Adipose tissue (tissue), 3 donors: ENCODE data around the gene FOXL3. TPM values are rescaled to one million over a fixed set of nuclear protein-coding genes. Genes with fewer than 3 reads are reported as not detected.
"Not testable (repeated sequence)": the region's sequence is repeated elsewhere in the genome, so short reads cannot be mapped to it uniquely, and the experiment has no call there.

Experiments used
- H3K27ac ChIP-seq: one replicate; pipeline ENCODE4 v1.5.1; 2013; ENCODE audit warnings: low read depth, low read length
- WGBS, 3 donors: extraction: QIAGEN DNeasy Blood & Tissue Kit; methylation state at CpG; one replicate each; pipeline ENCODE4 v1.1.7; 2013; 5-methylcytosine and 5-hydroxymethylcytosine counted together
- polyA plus RNA-seq, 3 donors: library from polyadenylated mRNA; stranded (reverse); fragments of 200-250 nt; gene quantifications; one replicate each; pipeline ENCODE4 v1.2.3, GENCODE V29; 2013
- donor health status: healthy with polysubstance abuse.
- donor health status: Bipolar disorder and iron deficiency.
- donor health status: healthy.

FOXL3 gene
- polyA plus RNA-seq, result not detected

- no peak within 1 kb of the TSS for H3K27ac ChIP-seq
- 2 to 5% (median 5%) methylated on average over 55 to 78 of the region's 79 CpGs for WGBS, 3 donors
Measured at GRCh38 chr7:289756-290553, at the start of gene FOXL3. TSS of gene FOXL3 (plus strand) at chr7:290170. CDS start at chr7:290170, 0 bp downstream.

DNA sequence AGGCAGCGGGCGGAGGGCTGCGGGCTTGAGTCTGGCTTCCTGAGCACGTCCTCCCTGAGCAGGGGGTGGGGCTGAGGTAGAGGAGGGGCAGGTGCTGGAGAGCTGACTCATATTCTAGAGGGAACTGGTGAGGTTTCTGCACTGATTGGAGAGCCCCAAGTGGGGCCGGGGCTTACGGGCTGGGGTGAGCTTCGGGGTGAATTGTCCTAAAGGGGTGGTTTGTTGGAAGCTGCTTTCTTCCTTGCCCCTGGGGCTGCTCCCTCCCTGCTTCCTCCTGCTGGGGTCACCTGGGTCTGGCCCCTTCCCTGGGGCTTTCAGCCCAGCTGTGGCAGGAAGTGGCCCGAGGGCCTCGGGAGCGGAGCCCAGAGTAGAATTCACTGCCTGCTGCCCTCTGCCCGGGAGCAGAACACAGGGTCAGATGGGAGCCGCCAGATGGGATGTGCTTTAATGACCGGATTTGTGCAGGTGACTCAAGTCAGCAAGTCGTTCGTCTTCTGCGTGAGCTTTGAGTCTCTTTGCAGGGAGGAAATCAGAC, 49.0 kb upstream of the FOXL3 start:
- no peak overlapping the region for H3K27ac ChIP-seq
- 38 to 63% (median 40%) methylated on average over 16 of the region's 16 CpGs for WGBS, 3 donors

GRCh38 chr7:241513-241912, 48.5 kb upstream of the FOXL3 start:
- 88 to 94% (median 92%) methylated on average over 13 of the region's 13 CpGs for WGBS, 3 donors
- H3K27ac ChIP-seq, result no peak overlapping the region

GRCh38 chr7:242826-243579, 47.0 kb upstream of the FOXL3 start:
- 91 to 96% (median 94%) methylated on average over 5 to 9 of the region's 21 CpGs for whole genome bisulfite sequencing, 3 donors
- not testable (repeated sequence) for H3K27ac ChIP-seq

GRCh38 chr7:243580-243978, 46.4 kb upstream of the FOXL3 start:
- 92 to 95% (median 93%) methylated on average over 5 of the region's 10 CpGs for WGBS, 3 donors
- not testable (repeated sequence) for H3K27ac ChIP-seq

- WGBS, 3 donors, result 80 to 91% (median 86%) methylated on average over 22 of the region's 22 CpGs
- H3K27ac ChIP-seq, result no peak overlapping the region
Measured at GRCh38 chr7:244974-245373, 45.0 kb upstream of the FOXL3 start.

DNA sequence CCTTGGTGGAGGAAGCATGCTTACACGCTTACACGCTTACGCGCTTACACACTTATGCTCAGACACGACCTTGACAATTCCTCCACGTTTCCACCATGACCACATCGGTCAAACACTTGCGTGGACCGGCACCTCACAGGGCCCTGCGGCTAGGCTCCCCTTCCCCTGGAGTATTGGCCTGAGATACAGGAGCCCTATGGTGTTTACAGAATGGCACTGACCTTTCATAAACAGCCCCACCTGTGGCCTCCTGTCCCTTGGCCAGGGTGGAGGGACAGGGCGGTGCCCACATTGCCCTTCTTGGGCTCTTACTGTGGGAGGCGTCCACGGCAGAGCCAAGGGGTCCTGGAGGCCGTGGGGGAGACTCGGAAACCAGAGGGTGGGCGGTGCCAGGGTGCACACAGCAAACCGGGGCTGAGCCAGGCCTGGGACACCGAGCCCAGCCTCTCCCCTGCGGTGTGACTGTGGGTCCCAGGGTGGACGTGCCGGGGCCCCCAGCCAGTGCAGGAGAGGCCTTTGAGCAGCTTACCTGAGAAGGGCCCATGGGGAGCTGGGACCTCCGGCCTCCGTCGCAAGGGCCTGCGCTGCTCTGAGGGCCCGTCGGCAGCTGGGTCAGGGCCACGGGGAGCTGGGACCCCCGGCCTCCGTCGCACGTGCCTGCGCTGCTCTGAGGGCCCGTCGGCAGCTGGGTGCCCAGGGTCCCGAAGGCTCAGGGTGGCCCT, 44.2 kb upstream of the FOXL3 start:
- 92 to 93% (median 93%) methylated on average over 36 of the region's 36 CpGs for whole genome bisulfite sequencing, 3 donors
- no peak overlapping the region for H3K27ac ChIP-seq

GRCh38 chr7:246451-246850, 43.5 kb upstream of the FOXL3 start:
- H3K27ac ChIP-seq, result no peak overlapping the region
- WGBS, 3 donors, result 87 to 93% (median 93%) methylated on average over 22 of the region's 22 CpGs

DNA sequence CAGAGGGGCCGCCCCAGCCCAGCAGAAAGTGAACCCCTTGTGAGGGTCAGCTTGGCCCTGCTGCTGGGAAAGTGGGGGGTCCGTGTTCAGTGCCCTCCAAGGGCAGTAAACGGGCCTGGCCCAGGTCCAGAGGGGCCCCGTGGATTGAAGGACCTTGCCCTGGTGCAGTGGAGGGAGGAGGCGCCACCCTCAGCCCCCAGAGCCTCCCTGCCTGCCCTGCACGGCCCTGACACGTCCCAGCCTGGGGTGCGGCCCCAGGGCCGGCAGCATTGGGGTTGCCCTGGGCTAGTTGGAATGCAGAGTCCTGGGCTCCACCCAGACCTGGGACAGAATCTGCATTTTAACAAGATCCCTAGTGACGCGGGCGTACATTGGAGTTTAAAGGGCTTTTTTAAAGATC, 42.8 kb upstream of the FOXL3 start:
- WGBS, 3 donors, result 86 to 88% (median 86%) methylated on average over 12 of the region's 12 CpGs
- no peak overlapping the region for H3K27ac ChIP-seq

GRCh38 chr7:247636-248035, 42.3 kb upstream of the FOXL3 start:
- H3K27ac ChIP-seq, result no peak overlapping the region
- 85 to 88% (median 87%) methylated on average over 16 of the region's 16 CpGs for WGBS, 3 donors

- WGBS, 3 donors, result 84 to 91% (median 90%) methylated on average over 20 of the region's 20 CpGs
- no peak overlapping the region for H3K27ac ChIP-seq
Measured at GRCh38 chr7:248732-249435, 41.1 kb upstream of the FOXL3 start.

GRCh38 chr7:249989-250388, 40.0 kb upstream of the FOXL3 start:
- no peak overlapping the region for H3K27ac ChIP-seq
- 87 to 96% (median 88%) methylated on average over 12 of the region's 12 CpGs for WGBS, 3 donors

DNA sequence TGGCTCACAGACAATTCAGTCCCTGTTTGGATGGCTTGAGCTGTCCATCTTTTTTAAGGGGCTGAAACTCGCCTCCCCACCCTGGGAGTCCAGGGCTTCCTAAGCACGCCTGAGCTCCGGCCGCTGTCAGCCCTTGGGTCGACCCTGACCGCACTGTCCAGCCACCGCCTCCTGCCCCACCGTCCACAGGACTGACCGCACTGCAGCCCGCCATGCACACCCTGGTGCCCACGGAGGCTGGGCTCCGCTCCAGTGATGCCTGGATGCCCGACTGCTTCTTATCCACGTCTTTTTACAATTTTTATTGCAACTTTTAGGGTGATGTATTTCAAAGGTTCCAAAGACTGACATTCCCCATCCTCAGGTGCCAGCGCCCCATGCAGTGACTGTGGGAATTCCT, 39.4 kb upstream of the FOXL3 start:
- 89 to 94% (median 92%) methylated on average over 14 to 15 of the region's 15 CpGs for WGBS, 3 donors
- no peak overlapping the region for H3K27ac ChIP-seq

GRCh38 chr7:251005-251404, 39.0 kb upstream of the FOXL3 start:
- no peak overlapping the region for H3K27ac ChIP-seq
- 94 to 96% (median 94%) methylated on average over 20 of the region's 20 CpGs for WGBS, 3 donors

DNA sequence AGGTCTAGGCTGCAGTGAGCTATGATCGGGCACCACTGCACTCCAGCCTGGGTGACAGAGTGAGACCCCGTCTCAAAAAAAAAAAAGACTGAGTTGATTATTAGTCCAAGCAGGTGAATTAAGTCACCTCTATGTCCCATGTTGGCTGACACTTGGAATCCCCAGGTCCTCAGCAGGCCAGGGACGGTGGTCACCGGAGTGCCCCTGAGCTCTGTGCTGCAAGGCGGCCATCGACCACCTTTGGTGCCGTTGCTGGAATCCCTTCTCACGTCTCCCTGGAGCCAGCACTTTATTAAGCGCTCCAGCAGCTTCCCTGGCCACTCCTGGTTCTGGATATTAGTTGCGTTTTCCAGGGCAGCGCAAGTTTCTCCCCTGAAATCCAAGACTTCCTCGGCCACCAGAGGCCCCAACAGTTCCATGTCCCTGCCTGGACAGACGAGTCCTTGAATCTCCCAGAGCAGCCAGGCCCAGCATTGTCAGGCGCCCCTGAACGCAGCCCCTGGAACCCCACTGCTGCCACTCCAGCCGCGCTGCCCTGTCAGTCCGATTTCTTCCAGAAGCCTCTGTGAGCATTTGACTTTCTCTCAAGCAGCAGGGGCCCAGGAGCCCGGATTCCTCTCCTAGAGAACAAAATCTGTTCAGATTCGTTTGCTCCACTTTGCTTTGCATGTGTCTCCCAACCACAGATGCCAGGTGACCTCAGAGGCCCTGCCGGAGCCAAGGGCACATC, 38.4 kb upstream of the FOXL3 start:
- WGBS, 3 donors, result 86 to 91% (median 87%) methylated on average over 21 of the region's 21 CpGs
- no peak overlapping the region for H3K27ac ChIP-seq

GRCh38 chr7:252216-252965, 37.6 kb upstream of the FOXL3 start:
- 92% methylated on average over 24 to 29 of the region's 29 CpGs for WGBS, 3 donors
- H3K27ac ChIP-seq, result no peak overlapping the region

DNA sequence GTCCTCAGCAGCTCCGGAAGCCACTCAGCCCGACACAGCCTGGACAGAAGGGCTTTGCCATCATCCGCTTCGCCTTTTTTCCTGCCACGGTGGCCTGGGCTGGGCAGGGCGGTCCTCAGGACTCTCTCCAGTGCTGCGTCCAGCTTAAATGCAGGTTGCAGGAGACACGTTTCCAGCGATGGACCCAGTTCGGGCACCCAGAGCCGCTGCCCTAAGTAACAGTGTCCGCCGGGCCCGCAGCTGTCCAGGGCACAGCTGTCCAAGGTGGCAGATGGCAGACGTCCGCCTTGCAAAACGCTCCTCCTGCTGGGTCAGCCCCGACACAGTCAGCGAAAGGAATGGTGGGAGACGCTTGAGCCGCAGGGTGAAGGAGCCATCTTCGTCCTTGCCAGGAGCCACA, 37.0 kb upstream of the FOXL3 start:
- WGBS, 3 donors, result 93 to 95% (median 93%) methylated on average over 22 of the region's 22 CpGs
- H3K27ac ChIP-seq, result no peak overlapping the region
